NCI-H1436 treated with DMSO at 0.1 percent for 48 hours (cell line): Measurements from ENCODE around the gene PPP2R2C.

Experiments used
- DNase-seq: peaks from one replicate; lab custom pipeline; 2025; lab: John Stamatoyannopoulos, UW

PPP2R2C gene

DNA sequence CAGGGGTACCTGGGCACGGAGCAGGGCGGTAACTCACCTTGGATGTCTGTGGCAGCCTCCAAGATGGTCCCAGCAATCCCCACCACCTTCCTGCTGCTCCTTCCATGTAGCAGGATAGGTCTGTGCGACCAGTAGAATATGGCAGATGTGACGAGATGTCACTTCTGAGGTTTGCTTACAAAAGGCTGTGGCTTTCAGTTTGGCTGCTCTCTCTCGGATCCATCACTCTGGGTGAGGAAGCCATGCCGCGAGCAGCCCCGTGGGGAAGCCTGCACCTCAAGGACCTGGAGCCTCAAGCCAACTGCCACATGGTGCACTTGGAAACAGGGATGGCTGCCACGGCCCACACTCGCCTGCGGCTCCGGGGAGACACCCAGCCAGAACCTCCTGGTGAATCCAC lies 165.2 kb downstream of the PPP2R2C start:
- no peak for DNase-seq

DNA sequence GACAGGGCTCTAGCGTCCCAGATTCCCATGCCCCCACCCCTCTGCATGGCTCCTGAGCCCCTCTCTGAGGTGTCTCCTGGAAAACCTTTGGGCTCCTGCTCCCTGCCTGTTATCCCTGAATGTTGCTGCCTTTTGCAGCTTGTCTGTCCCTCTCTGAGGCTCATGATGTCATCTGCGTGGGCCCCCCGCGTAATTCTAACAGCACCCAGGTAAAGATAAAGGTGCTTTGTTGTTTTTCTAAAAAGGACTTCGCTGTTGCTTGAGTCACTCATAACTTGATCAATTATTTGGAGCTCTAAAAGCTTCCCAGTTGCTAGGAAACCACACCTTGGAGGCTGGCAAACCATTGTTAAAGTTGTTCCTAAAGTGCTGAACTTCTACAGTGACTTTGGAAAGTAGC lies 166.1 kb downstream of the PPP2R2C start:
- DNase-seq, result no peak

DNA sequence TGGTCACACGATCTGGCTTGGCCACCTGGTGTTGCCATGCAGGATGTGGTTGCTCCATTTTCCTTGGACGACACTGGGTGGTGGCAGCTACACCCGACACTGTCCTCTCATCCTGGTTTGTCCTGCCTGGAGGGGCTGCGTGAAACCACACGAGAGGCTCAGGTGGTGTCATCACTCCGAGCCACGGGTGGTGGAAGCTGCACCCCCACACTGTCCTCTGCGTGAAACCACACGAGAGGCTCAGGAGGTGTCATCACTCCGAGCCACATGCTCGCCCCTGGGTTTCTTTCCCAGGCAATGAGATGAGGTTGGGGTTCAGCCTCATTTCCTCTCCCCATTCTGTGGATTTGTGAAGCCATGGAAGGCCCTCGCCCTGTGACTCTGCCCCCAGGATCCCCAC lies 168.5 kb downstream of the PPP2R2C start:
- DNase-seq, result no peak

DNA sequence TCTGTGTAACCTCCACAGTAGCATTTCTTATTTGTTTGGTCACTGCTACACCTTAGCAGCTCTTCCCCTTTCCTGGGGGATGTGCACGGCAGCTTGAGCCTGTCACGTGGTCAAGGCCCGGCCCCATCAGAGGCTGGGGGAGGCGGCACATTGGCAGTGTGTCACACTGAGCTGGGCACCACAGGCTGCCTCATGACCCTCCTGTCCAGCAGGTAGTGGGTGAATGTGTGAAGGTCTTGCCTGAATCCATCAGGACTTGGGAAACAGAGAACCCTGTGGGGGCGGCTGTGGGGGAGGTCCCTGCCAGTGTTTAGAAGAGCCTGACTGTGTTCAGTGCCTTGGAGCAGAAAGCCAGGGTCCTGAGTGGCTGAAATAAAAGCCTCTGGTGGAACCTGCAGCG lies 169.5 kb downstream of the PPP2R2C start:
- no peak for DNase-seq

- no peak for DNase-seq
These were observed 170.5 kb downstream of the PPP2R2C start for GRCh38 chr4:6301732-6302442.

GRCh38 chr4:6301051-6301731 lies 171.2 kb downstream of the PPP2R2C start:
- DNase-seq, result no peak

DNA sequence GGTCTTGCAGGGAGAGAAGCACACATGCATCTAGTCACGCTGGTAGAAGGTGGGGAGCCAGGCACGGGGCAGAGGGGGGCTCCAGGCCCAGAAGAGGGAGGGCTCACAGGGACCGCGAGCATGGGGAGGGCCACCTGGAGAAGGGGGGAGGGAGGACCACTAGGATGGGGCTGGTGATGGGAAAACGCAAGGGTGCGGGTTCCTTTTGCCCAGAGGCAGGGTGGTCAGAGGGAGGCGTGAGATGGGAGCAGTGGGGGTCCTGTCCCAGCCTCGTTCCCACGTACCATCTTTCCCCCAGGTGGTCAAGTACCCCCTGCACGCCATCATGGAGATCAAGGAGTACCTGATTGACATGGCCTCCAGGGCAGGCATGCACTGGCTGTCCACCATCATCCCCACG lies 172.1 kb downstream of the PPP2R2C start:
- no peak for DNase-seq

GRCh38 chr4:6299875-6300274 lies 172.5 kb downstream of the PPP2R2C start:
- no peak for DNase-seq

DNA sequence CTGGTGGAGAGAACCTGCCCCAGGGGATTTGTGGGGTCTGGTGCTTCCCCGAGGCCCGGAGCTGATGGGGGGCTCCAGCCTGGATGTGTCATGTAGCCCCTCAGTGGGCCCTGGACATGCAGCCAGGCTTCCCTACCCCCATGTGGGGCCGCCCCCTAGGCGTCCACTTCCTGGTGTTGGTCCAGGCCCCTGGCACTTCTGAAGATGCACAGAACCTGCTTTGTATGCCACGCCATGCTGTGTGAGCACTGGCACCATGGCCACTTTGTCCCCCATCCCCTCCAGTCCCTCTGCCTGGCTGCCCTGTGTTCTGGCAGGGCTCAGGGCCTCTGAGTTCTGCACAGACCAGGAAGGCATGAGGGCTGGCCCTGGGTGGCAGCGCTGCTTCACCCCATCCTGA lies 173.6 kb downstream of the PPP2R2C start:
- no peak for DNase-seq

DNA sequence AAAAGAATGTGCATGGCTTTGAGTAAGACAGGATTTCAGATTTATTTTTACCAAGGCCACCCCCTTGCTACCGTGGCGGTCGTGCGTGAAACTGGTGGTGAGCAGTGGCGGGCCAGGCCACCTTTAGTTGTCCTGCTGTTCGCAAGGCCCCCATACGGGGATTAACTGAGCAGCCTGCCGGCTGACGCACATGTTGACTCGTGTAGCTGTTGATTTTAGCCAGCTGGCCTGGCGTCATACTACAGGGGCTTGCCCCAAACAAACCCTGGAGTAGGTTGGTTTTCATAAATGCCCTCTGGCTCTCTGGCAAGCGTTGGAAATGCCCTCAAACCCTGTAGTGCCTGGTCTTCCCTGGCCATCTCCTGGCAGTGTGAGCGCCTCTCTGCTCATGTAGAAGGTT lies 174.4 kb downstream of the PPP2R2C start:
- no peak for DNase-seq

- DNase-seq, result no peak
These were observed 175.1 kb downstream of the PPP2R2C start for GRCh38 chr4:6297266-6297815.

DNA sequence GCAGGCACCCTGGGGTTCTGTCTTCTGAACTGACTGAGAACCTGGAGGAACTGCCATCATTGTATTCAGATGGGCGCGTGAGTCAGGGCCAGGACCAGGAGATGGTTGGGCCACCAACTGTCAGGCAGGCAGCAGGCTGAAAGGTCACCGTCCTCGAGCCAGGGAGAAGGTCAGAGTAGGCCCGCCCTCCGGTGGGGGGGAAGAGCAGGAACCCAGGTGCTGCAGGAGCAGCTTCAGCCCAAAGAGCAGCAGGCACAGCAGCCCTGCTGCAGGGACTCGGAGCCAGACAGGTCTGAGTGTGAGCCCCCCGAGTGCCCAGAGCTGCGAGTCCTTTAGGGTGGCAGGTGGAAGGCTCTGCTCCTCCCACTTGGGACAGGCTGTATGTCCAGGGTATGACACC lies 176.4 kb downstream of the PPP2R2C start:
- DNase-seq, result no peak

DNA sequence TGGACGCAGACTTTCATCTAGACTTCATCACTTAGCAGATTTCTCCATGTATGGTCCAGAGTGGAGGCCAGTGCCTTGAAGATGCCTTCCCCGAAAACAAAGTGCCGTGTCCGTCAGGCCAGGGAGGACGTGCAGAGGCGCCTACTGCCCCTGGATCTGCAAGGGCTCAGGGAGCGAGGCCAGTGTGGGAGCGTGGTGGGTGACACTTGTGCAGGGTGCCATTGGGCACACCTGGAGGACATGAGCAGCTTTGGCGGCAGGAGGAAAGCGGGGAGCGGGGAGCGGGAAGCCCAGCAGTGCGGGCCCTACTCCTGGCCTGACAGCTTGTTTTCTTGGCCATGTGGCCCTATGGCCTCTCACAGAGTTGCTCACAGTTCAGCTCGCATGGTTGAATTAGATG lies 176.9 kb downstream of the PPP2R2C start:
- DNase-seq, result no peak

GRCh38 chr4:6294705-6295421 lies 177.6 kb downstream of the PPP2R2C start:
- no peak for DNase-seq

GRCh38 chr4:6293661-6294060 lies 178.8 kb downstream of the PPP2R2C start:
- no peak for DNase-seq

- DNase-seq, result no peak
These were observed 179.3 kb downstream of the PPP2R2C start for GRCh38 chr4:6293097-6293445.

GRCh38 chr4:6292376-6293096 lies 179.9 kb downstream of the PPP2R2C start:
- DNase-seq, result no peak

DNA sequence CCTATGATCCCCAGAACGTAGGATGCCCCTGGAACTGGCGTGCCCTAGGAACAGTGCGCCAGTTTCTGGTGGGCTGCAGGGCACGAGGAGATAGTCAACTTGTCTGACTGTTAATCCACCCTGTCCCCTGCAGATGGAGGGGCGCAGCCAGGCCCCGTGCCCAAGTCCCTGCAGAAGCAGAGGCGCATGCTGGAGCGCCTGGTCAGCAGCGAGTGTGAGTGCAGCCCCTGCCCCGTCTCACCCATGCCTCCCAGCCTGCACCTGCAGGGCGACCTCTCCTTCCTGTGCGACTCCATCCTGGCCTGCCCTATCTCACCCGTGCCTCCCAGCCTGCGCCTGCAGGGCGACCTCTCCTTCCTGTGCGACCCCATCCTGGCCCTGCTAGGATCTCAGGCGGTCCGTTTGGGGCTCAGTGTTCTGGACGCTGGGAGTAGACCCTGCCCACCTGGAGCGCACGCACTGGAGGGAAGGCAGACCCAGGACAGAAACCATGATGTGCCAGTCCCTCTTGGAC lies 180.6 kb downstream of the PPP2R2C start:
- no peak for DNase-seq

- DNase-seq, result no peak
These were observed 181.5 kb downstream of the PPP2R2C start for GRCh38 chr4:6290769-6291547.

DNA sequence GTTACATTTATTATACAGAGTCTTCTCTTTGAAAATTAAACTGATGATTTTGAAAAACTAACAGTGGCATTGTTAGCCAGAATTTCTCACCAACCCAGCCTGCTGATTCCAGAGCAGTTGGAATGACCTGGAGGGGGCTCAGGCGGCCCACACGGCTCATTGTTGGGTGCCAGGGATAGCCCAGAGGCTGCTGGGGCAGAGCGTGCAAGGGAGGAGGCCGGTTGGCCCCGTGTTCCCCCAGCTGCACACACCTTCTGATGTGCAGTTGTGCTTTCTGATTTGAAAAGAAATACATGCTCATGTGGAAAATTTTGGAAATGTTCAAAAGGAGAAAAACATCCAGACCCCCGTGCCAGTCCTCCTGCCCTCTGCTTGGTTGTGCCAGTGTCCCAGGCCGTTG lies 182.2 kb downstream of the PPP2R2C start:
- no peak for DNase-seq

DNA sequence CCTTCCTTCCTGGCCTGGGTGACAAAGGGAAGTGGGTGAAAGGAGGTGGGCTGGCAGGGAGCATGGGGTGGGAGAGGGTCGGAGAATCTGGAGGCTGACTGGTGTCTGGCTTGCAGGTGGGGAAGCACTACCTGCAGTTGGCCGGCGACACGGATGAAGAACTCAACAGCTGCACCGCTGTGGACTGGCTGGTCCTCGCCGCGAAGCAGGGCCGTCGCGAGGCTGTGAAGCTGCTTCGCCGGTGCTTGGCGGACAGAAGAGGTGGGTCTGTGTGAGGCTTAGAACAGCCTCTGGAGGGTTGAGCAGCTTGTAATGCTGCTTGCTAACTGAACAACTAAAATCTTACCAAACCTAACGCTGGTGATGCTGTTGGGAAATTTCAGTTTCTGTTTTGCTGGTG lies 183.5 kb downstream of the PPP2R2C start:
- no peak for DNase-seq
